DND-41 (cell line): Measurements from ENCODE around the gene ARMC7.
A peak's percentile ranks its signal among the peaks of the same experiment; 100 is the strongest.

Source experiments
- ATAC-seq: fragments of 200-7000 bp; cut with Tn5 transposase; 3 replicates; pipeline ENCODE4 v1.9.1; 2021; ENCODE audit warnings: low read depth; ENCODE audit not compliant: insufficient read depth
- DNase-seq: peaks from one replicate; pipeline ENCODE4 v3.0.0-alpha.2; 2020
- H2AFZ ChIP-seq: 2 replicates; pipeline ENCODE4 v1.6.0; 2012; ENCODE audit warnings: low read depth, low read length
- H3K27ac ChIP-seq: 2 replicates; pipeline ENCODE4 v1.5.1; 2012; ENCODE audit warnings: low read length, inconsistent platforms
- H3K27me3 ChIP-seq: fragments of 200-600 bp; sonication (generic); 2 replicates; pipeline ENCODE4 v1.6.0; 2012; ENCODE audit warnings: low read length, mild to moderate bottlenecking, inconsistent platforms; ENCODE audit not compliant: insufficient read depth, poor library complexity
- H3K36me3 ChIP-seq: 2 replicates; pipeline ENCODE4 v1.5.1; 2012; ENCODE audit warnings: low read length, inconsistent platforms; ENCODE audit not compliant: insufficient read depth
- H3K4me1 ChIP-seq: 2 replicates; pipeline ENCODE4 v1.5.1; 2012; ENCODE audit warnings: mild to moderate bottlenecking, low read length; ENCODE audit not compliant: insufficient read depth
- H3K4me2 ChIP-seq: 2 replicates; pipeline ENCODE4 v1.6.0; 2012; ENCODE audit warnings: mild to moderate bottlenecking, moderate library complexity, low read length, inconsistent platforms; ENCODE audit not compliant: insufficient read depth
- H3K4me3 ChIP-seq, 2 experiments: fragments of 200-600 bp in 1 of 2; shearing (Covaris generic) in 1 of 2; 2 replicates each; pipeline ENCODE4 v1.5.1; 2012 to 2016; ENCODE audit warnings: inconsistent platforms in 2 of 2, low read length in 2 of 2, mild to moderate bottlenecking in 2 of 2, low read depth in 1 of 2, moderate library complexity in 1 of 2
- H3K79me2 ChIP-seq: 2 replicates; pipeline ENCODE4 v1.6.0; 2012; ENCODE audit warnings: low read length, inconsistent platforms; ENCODE audit not compliant: insufficient read depth
- H3K9ac ChIP-seq: 2 replicates; pipeline ENCODE4 v1.6.0; 2012; ENCODE audit warnings: low read depth, mild to moderate bottlenecking, inconsistent platforms, low read length, moderate library complexity
- H3K9me3 ChIP-seq: 2 replicates; pipeline ENCODE4 v1.5.1; 2012; ENCODE audit warnings: low read length, moderate library complexity, mild to moderate bottlenecking, inconsistent platforms; ENCODE audit not compliant: insufficient read depth, severe bottlenecking
- H4K20me1 ChIP-seq: 2 replicates; pipeline ENCODE4 v1.6.0; 2012; ENCODE audit warnings: low read length; ENCODE audit not compliant: insufficient read depth
- CTCF ChIP-seq: IDR thresholded peaks from 2 replicates; pipeline ENCODE4 v1.5.1; 2012; ENCODE audit warnings: borderline replicate concordance, low read length, moderate library complexity, mild to moderate bottlenecking; ENCODE audit not compliant: poor library complexity, severe bottlenecking; ENCODE audit errors: extremely low read depth
- EZH2 ChIP-seq: IDR thresholded peaks from 3 replicates; pipeline ENCODE4 v1.6.1; 2012; ENCODE audit warnings: borderline replicate concordance, low read depth, mild to moderate bottlenecking, moderate library complexity, low read length, inconsistent platforms; ENCODE audit not compliant: severe bottlenecking

Gene ARMC7

GRCh38 chr17:75114552-75115314 lies 5.0 kb downstream of the ARMC7 start:
- Histone ChIP-seq H3K4me3 (peak overlapping the region; percentile 28 to 67), H3K4me1 (peaks cover 39% of the 10 kb centered on the region), H4K20me1 (no peaks in the 10 kb centered on the region), H3K27ac (peak overlapping the region; percentile 90), H2AFZ (peak overlapping the region; percentile 86), H3K27me3 (no peaks in the 10 kb centered on the region), H3K4me2 (peak overlapping the region; percentile 92), H3K36me3 (peaks cover 17% of the 10 kb centered on the region), H3K79me2 (peaks cover 39% of the 10 kb centered on the region), H3K9me3 (no peaks in the 10 kb centered on the region), H3K9ac (peak overlapping the region; percentile 73)
- DNase-seq (no peak), ATAC-seq (no peak)
- TF ChIP-seq EZH2 = no peak
- TF ChIP-seq CTCF = no peak

DNA sequence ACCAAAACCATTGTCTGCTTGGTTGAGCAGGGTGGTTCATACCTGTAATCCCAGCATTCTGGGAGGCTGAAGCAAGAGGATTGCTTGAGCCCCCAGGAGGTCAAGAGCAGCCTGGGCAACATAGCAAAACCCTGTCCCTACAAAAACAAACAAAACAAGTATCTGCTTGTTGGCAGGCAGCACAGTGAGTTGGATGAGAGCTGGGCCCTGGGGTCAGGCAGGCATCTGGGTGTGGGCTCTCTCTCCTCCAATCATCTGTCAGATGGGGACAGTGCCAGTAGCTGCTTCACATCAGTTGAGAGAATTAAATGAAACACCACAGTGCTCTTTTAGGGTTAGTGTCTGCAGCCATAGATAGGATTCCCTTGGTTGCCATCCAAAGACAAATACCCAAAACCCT lies 5.8 kb downstream of the ARMC7 start:
- no peak for ATAC-seq
- Histone ChIP-seq H3K27me3 (no peaks in the 10 kb centered on the region), H3K27ac (no peak overlapping the region), H3K4me2 (no peak overlapping the region), H3K36me3 (peaks cover 21% of the 10 kb centered on the region), H3K4me1 (peaks cover 34% of the 10 kb centered on the region), H3K9ac (no peak overlapping the region), H3K4me3 (no peak overlapping the region), H2AFZ (no peak overlapping the region), H3K79me2 (peaks cover 32% of the 10 kb centered on the region), H4K20me1 (no peaks in the 10 kb centered on the region), H3K9me3 (no peaks in the 10 kb centered on the region)
- no peak for TF ChIP-seq CTCF
- no peak for TF ChIP-seq EZH2
- DNase-seq = no peak

GRCh38 chr17:75116737-75117136 lies 7.0 kb downstream of the ARMC7 start:
- Histone ChIP-seq H3K27ac (no peak overlapping the region), H3K9me3 (no peaks in the 10 kb centered on the region), H3K4me3 (no peak overlapping the region), H3K4me1 (peaks cover 23% of the 10 kb centered on the region), H3K36me3 (peaks cover 21% of the 10 kb centered on the region), H3K4me2 (no peak overlapping the region), H3K9ac (no peak overlapping the region), H3K27me3 (no peaks in the 10 kb centered on the region), H4K20me1 (no peaks in the 10 kb centered on the region), H2AFZ (no peak overlapping the region), H3K79me2 (peaks cover 21% of the 10 kb centered on the region)
- DNase-seq (no peak), ATAC-seq (no peak)
- TF ChIP-seq CTCF = no peak
- TF ChIP-seq EZH2 = no peak
